ENCODE results near the gene PDZD7. TPM values are rescaled to one million over a fixed set of nuclear protein-coding genes. Genes with fewer than 3 reads are reported as not detected.

The PDZD7 gene
- total and polyA plus RNA-seq, 12 donors: 0.13 to 0.66 (median 0.22) TPM; not detected in 1

GRCh38 chr10:100963826-100964225, 67.1 kb downstream of the PDZD7 start:
- 91 to 96% methylated on average over 1 of the region's 1 CpG for WGBS, 2 donors
- Histone ChIP-seq H3K9me3 (no peaks in the 10 kb centered on the region), H3K4me1 (peaks cover 2 to 10% (median 5%) of the 10 kb centered on the region in 9 donors), H3K27me3 (no peaks in the 10 kb centered on the region), H3K27ac (no peak overlapping the region), H3K4me3 (no peak overlapping the region), H3K36me3 (peaks cover 0 to 81% (median 29%) of the 10 kb centered on the region in 9 donors)
- intact Hi-C loops (cut with DNase I): no loop called here
- DNase-seq (no peak), ATAC-seq (no peak)
- TF ChIP-seq CTCF (IDR thresholded peaks at IDR 0.05): no peak

- Histone ChIP-seq H3K27ac (no peak overlapping the region), H3K4me3 (no peak overlapping the region), H3K27me3 (no peaks in the 10 kb centered on the region), H3K4me1 (no peaks in the 10 kb centered on the region), H3K9me3 (no peaks in the 10 kb centered on the region), H3K36me3 (peaks cover 0 to 94% (median 38%) of the 10 kb centered on the region in 9 donors)
- ATAC-seq: no peak
- DNase-seq: no peak
- WGBS, 2 donors: 79 to 81% methylated on average over 4 of the region's 4 CpGs
- intact Hi-C loops (cut with DNase I): no loop called here
- TF ChIP-seq CTCF (IDR thresholded peaks at IDR 0.05): no peak
Observed at GRCh38 chr10:100962351-100963080, 68.4 kb downstream of the PDZD7 start.

GRCh38 chr10:100960251-100960650, 70.7 kb downstream of the PDZD7 start:
- no peak for ATAC-seq
- no peaks in the 10 kb centered on the region for H3K4me1 ChIP-seq
- no peak for DNase-seq
- no peak overlapping the region for H3K4me3 ChIP-seq
- intact Hi-C loops (cut with DNase I): no loop called here
- H3K36me3 ChIP-seq: peaks cover 0 to 100% (median 54%) of the 10 kb centered on the region in 9 donors
- H3K9me3 ChIP-seq: no peaks in the 10 kb centered on the region
- TF ChIP-seq CTCF (IDR thresholded peaks at IDR 0.05): no peak
- no peaks in the 10 kb centered on the region for H3K27me3 ChIP-seq
- no peak overlapping the region for H3K27ac ChIP-seq

Small RNA genes lying within 50 kb of the gene (microRNA-seq; reads per million reads assigned to microRNA genes)
- gene MIR608: 0 reads per million in 2 donors

Other genes starting within 250 kb of the PDZD7 start
- gene SLF2, start 118.2 kb downstream of the PDZD7 start, total RNA-seq: 10 to 100 TPM; 15.8 to 23.6 (median 18.7) TPM
- 10 to 100 TPM in 1 of 2 donors, 1 to 10 TPM in 1; 4.8 to 17.3 TPM for gene SLF2, start 118.2 kb downstream of the PDZD7 start, polyA plus RNA-seq
- gene SEMA4G, start 61.6 kb downstream of the PDZD7 start, total RNA-seq: 1 to 10 TPM in 2 of 10 donors, under 1 TPM in 8; 0.26 to 1.6 (median 0.80) TPM
- gene SEMA4G, start 61.6 kb downstream of the PDZD7 start, polyA plus RNA-seq: 1 to 10 TPM in 1 of 2 donors, under 1 TPM in 1; 0.20 to 1.6 TPM
- 10 to 100 TPM; 43.8 to 73.4 (median 55.2) TPM for gene MRPL43, start 43.6 kb downstream of the PDZD7 start, total RNA-seq
- 100 to 1,000 TPM; 102 to 123 TPM for gene MRPL43, start 43.6 kb downstream of the PDZD7 start, polyA plus RNA-seq
- gene TWNK, start 43.6 kb downstream of the PDZD7 start, total RNA-seq: 1 to 10 TPM; 4.7 to 7.7 (median 5.4) TPM
- 1 to 10 TPM; 4.2 to 6.1 TPM for gene TWNK, start 43.6 kb downstream of the PDZD7 start, polyA plus RNA-seq
- 10 to 100 TPM; 28.6 to 48.3 (median 38.9) TPM for gene LZTS2, start 31.3 kb downstream of the PDZD7 start, total RNA-seq
- gene LZTS2, start 31.3 kb downstream of the PDZD7 start, polyA plus RNA-seq: 10 to 100 TPM; 43.8 to 73.7 TPM
- 10 to 100 TPM in 9 of 10 donors, 1 to 10 TPM in 1; 8.4 to 25.7 (median 14.2) TPM for gene SFXN3, start 105 bp upstream of the PDZD7 start, total RNA-seq
- gene SFXN3, start 105 bp upstream of the PDZD7 start, polyA plus RNA-seq: 10 to 100 TPM; 16.6 to 23.6 TPM
- 10 to 100 TPM in 4 of 10 donors, 1 to 10 TPM in 6; 3.3 to 13.1 (median 8.5) TPM for gene KAZALD1, start 30.9 kb upstream of the PDZD7 start, total RNA-seq
- gene KAZALD1, start 30.9 kb upstream of the PDZD7 start, polyA plus RNA-seq: 10 to 100 TPM; 12.2 to 16.5 TPM
- under 1 TPM in 2 of 10 donors, not detected in 8; 0.27 to 0.74 TPM for gene TLX1, start 100.2 kb upstream of the PDZD7 start, total RNA-seq
- under 1 TPM in 1 of 2 donors, not detected in 1; 0.03 TPM for gene TLX1, start 100.2 kb upstream of the PDZD7 start, polyA plus RNA-seq
- not detected for gene LBX1, start 198.3 kb upstream of the PDZD7 start, total RNA-seq
- gene LBX1, start 198.3 kb upstream of the PDZD7 start, polyA plus RNA-seq: not detected

Data from heart right ventricle (tissue), 16 donors.